Activated T-helper 2 cell treated with anti-CD3 and anti-CD28 coated beads, Interferon-gamma antibody, Interleukin-2, Interleukin-4, amounts not matched to agents 10 μg/mL and 5 μg/mL and 100 μg/mL, durations not matched to agents 14 hours and 24 hours and 36 hours (primary cell): ENCODE measurements around the gene KNDC1. TPM values are rescaled to one million over a fixed set of nuclear protein-coding genes. Genes with fewer than 3 reads are reported as not detected.

Source experiments
- DNase-seq: peaks from one replicate; pipeline ENCODE4 v3.0.0; 2021; ENCODE audit warnings: low spot score
- H3K27ac Mint-ChIP-seq: one replicate; pipeline ENCODE4 v1.8.0; 2021; ENCODE audit warnings: mixed read lengths
- H3K27me3 Mint-ChIP-seq: one replicate; pipeline ENCODE4 v1.8.0; 2021; ENCODE audit warnings: low read depth, mixed read lengths
- H3K36me3 Mint-ChIP-seq: one replicate; pipeline ENCODE4 v1.8.0; 2021; ENCODE audit warnings: low read depth, mixed read lengths
- H3K4me1 Mint-ChIP-seq: one replicate; pipeline ENCODE4 v1.8.0; 2021; ENCODE audit warnings: low read depth, mixed read lengths
- H3K4me3 Mint-ChIP-seq: one replicate; pipeline ENCODE4 v1.8.0; 2021; ENCODE audit warnings: low read depth, mild to moderate bottlenecking, moderate library complexity, mixed read lengths
- H3K9me3 Mint-ChIP-seq: one replicate; pipeline ENCODE4 v1.8.0; 2021; ENCODE audit warnings: mixed read lengths
- intact Hi-C: fragments of 100-400 bp; cut with micrococcal nuclease; formaldehyde crosslinking; loops from one replicate; pipeline ENCODE4 v1.15.1; 2023
- total RNA-seq: library from RNA; stranded (reverse); gene quantifications from 2 replicates; pipeline ENCODE4 v1.2.3, GENCODE V29; 2022

KNDC1 gene
- total RNA-seq, 1 donor from 2014 or later: 0.39 TPM

DNA sequence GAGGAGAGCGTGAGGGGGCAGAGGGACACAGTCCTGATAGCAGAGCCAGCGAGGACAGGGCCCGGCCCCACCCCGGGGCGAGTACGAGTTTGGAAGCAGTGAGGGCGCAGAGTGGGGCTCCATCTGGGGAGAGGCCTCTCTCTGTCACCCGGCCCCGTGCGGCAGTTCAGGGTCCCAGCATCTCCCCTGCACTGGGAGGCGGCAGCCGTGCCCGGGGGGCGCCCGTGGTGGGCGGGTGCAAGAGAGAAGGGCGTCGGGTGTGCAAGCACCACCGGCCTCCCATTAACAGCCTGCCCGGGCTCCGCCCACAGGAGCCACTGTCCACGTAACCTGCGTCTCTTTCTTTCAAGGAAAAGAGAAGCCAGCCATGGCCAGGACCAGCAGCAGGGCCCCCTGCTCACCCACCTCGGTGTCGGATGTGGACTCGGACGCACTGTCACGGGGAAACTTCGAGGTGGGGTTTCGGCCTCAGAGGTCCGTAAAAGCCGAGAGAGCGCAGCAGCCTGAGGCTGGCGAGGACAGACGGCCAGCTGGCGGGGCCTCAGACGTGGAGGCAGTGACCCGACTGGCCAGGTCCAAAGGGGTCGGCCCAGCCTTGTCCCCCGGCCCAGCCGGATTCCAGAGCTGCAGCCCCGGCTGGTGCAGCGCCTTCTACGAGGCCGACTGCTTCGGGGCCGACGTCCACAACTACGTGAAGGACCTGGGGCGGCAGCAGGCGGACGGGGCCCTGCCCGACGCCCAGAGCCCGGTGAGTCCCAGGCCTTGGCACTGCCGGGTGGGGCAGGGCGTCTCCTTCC is 41.3 kb downstream of the KNDC1 start:
- Mint-ChIP-seq H3K4me3 (no peak overlapping the region), H3K9me3 (no peaks in the 10 kb centered on the region), H3K4me1 (no peaks in the 10 kb centered on the region), H3K36me3 (no peaks in the 10 kb centered on the region), H3K27me3 (no peaks in the 10 kb centered on the region), H3K27ac (no peak overlapping the region)
- DNase-seq: no peak
- intact Hi-C loops: no loop called here

- Mint-ChIP-seq H3K4me1 (no peaks in the 10 kb centered on the region), H3K9me3 (no peaks in the 10 kb centered on the region), H3K36me3 (no peaks in the 10 kb centered on the region), H3K27me3 (no peaks in the 10 kb centered on the region), H3K27ac (no peak overlapping the region), H3K4me3 (no peak overlapping the region)
- DNase-seq: no peak
- intact Hi-C loops: no loop called here
These were observed 42.1 kb downstream of the KNDC1 start for GRCh38 chr10:133201948-133202725.

- Mint-ChIP-seq H3K4me3 (no peak overlapping the region), H3K27me3 (no peaks in the 10 kb centered on the region), H3K36me3 (no peaks in the 10 kb centered on the region), H3K9me3 (no peaks in the 10 kb centered on the region), H3K4me1 (no peaks in the 10 kb centered on the region), H3K27ac (no peak overlapping the region)
- intact Hi-C loops: no loop called here
- no peak for DNase-seq
These were observed 43.0 kb downstream of the KNDC1 start for GRCh38 chr10:133202778-133203651.

DNA sequence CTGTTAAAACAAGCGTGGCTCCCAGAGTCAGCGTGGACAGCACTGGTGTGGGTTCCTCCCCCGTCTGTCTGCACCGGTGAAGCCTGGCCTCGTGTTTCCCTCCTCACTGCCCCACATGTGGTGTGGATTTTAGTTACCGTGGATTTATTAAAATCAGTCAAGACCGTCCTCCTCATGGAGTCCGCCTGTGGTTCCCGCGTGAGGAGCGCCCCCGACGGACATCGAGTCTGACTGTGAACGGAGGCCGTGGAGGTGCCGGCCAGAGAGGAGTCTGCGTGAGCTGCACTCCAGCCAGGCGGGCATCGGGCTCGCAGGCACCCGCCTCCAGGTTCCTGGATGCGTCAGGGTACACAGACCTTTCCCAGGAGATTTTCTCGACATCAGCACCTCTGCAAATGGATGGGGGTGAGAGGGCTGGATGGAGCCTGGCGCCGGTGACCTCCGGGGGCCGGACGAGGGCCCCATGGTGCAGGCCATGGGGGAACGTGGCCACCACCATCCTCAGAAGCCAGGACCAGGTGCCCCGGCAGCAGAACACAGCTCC is 43.7 kb downstream of the KNDC1 start:
- Mint-ChIP-seq H3K9me3 (no peaks in the 10 kb centered on the region), H3K27ac (no peak overlapping the region), H3K4me3 (no peak overlapping the region), H3K4me1 (no peaks in the 10 kb centered on the region), H3K36me3 (no peaks in the 10 kb centered on the region), H3K27me3 (no peaks in the 10 kb centered on the region)
- intact Hi-C loops: no loop called here
- no peak for DNase-seq

- no peaks in the 10 kb centered on the region for H3K36me3 Mint-ChIP-seq
- no peak for DNase-seq
- no peak overlapping the region for H3K4me3 Mint-ChIP-seq
- no peaks in the 10 kb centered on the region for H3K4me1 Mint-ChIP-seq
- intact Hi-C loops: no loop called here
- no peak overlapping the region for H3K27ac Mint-ChIP-seq
- no peaks in the 10 kb centered on the region for H3K9me3 Mint-ChIP-seq
- no peaks in the 10 kb centered on the region for H3K27me3 Mint-ChIP-seq
These were observed 44.4 kb downstream of the KNDC1 start for GRCh38 chr10:133204226-133205015.

- H3K4me3 Mint-ChIP-seq: no peak overlapping the region
- no peaks in the 10 kb centered on the region for H3K4me1 Mint-ChIP-seq
- intact Hi-C loops: no loop called here
- H3K9me3 Mint-ChIP-seq: no peaks in the 10 kb centered on the region
- H3K36me3 Mint-ChIP-seq: no peaks in the 10 kb centered on the region
- H3K27me3 Mint-ChIP-seq: no peaks in the 10 kb centered on the region
- no peak overlapping the region for H3K27ac Mint-ChIP-seq
- no peak for DNase-seq
These were observed 45.1 kb downstream of the KNDC1 start for GRCh38 chr10:133205146-133205545.

DNA sequence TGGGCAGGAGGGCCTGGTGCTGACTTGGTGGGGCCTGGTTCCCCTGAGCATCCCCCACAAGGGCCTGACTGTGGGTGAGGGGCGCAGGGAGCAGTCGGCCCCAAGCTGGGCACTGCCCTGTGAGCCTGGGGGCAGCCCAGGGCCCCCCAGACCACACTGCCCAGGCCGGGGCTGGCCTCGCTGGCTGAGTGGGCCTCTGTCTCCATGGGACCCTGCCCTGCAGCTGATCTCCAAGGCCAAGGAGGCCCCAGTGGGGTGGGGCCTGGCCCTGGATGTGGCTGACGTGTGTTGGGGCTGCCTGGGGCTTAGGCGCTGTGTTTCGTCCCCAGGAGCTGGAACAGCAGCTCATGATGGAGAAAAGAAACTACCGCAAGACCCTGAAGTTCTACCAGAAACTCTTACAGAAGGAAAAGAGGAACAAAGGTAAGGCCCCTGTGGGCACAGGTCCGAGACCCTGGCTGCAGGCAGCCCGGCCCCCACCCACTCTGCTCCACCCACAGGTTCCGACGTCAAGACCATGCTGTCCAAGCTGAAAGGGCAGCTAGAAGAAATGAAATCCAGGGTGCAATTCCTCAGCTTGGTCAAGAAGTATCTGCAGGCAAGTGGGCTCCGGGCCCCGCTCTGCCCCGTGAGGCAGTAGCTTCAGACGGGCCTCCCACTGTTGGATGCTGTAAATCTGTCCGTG is 46.5 kb downstream of the KNDC1 start:
- no peaks in the 10 kb centered on the region for H3K36me3 Mint-ChIP-seq
- no peak overlapping the region for H3K4me3 Mint-ChIP-seq
- no peak overlapping the region for H3K27ac Mint-ChIP-seq
- H3K4me1 Mint-ChIP-seq: peaks cover 2% of the 10 kb centered on the region
- no peaks in the 10 kb centered on the region for H3K9me3 Mint-ChIP-seq
- no peak for DNase-seq
- no peaks in the 10 kb centered on the region for H3K27me3 Mint-ChIP-seq
- intact Hi-C loops: no loop called here

DNA sequence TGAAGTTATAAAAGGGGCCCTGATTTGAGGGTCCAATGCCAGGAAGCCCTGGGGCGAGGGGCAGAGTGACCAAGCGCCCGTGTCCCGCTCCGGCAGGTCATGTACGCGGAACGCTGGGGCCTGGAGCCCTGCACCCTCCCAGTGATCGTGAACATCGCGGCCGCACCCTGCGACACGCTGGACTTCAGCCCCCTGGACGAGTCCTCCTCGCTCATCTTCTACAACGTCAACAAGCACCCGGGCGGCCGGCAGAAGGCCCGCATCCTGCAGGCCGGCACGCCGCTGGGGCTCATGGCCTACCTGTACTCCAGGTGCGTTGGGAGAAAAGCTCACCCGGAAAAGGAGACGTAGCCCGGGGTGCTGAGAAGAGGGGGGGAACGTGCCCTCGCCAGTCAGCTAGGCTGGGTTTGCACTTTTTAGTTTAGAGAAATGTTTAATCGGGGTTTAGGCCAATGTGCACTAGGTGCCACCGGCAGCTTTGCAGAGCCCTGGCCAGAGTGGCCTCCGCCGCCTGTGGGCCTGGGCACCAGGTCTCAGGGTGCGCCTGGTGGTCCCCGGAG is 47.1 kb downstream of the KNDC1 start:
- Mint-ChIP-seq H3K9me3 (no peaks in the 10 kb centered on the region), H3K27ac (no peak overlapping the region), H3K4me1 (peaks cover 2% of the 10 kb centered on the region), H3K36me3 (no peaks in the 10 kb centered on the region), H3K27me3 (no peaks in the 10 kb centered on the region), H3K4me3 (no peak overlapping the region)
- no peak for DNase-seq
- intact Hi-C loops: no loop called here

DNA sequence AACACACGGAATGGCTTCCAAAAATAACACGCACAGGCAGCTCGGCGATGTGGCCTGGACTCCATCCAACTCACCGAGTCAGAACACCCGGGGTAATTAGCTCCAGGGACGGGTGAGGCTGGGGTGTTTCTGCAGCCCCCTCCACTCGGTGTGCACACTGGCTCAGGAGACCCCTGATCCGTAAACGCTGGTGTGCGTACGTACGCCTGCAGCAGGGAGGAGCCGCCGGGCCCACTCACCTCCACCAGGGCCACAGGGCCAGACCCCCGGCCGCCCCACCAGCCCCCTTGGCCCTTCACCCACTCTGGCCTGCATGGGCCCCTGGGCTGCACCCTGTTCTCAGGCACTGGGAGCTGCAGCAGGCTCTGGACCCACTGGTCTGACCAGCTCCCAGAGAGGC is 47.6 kb downstream of the KNDC1 start:
- intact Hi-C loops: no loop called here
- no peak for DNase-seq
- Mint-ChIP-seq H3K27me3 (no peaks in the 10 kb centered on the region), H3K9me3 (no peaks in the 10 kb centered on the region), H3K27ac (no peak overlapping the region), H3K36me3 (no peaks in the 10 kb centered on the region), H3K4me3 (no peak overlapping the region), H3K4me1 (peaks cover 2% of the 10 kb centered on the region)

DNA sequence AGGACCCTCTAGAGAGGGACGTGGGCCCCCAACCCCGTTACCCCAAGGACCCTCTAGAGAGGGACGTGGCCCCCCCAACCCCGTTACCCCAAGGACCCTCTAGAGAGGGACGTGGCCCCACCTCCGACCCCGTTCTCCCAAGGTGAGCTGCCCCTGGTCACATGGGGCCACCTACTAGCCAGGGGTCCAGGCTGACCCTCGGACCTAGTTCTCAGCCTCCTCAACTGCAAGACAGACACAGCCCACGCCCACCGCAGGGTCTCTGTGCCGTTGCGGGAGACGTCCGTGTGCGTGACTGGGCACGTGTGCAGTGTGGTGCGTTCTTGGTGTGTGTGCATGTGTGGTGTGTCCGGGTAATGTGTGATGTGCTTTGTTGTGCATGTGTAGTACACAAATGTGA is 48.4 kb downstream of the KNDC1 start:
- no peak overlapping the region for H3K4me3 Mint-ChIP-seq
- no peak for DNase-seq
- H3K36me3 Mint-ChIP-seq: no peaks in the 10 kb centered on the region
- H3K4me1 Mint-ChIP-seq: peaks cover 2% of the 10 kb centered on the region
- intact Hi-C loops: no loop called here
- no peak overlapping the region for H3K27ac Mint-ChIP-seq
- H3K27me3 Mint-ChIP-seq: no peaks in the 10 kb centered on the region
- H3K9me3 Mint-ChIP-seq: no peaks in the 10 kb centered on the region

GRCh38 chr10:133209117-133209516 is 49.1 kb downstream of the KNDC1 start:
- Mint-ChIP-seq H3K4me1 (peaks cover 2% of the 10 kb centered on the region), H3K9me3 (no peaks in the 10 kb centered on the region)

More at GRCh38 chr10:133209117-133209516, 49.1 kb downstream of the KNDC1 start:
- Mint-ChIP-seq H3K27me3 (no peaks in the 10 kb centered on the region), H3K4me3 (no peak overlapping the region), H3K36me3 (no peaks in the 10 kb centered on the region), H3K27ac (no peak overlapping the region)
- intact Hi-C loops: no loop called here
- DNase-seq: no peak
